Stimulated activated CD4-positive, alpha-beta T cell treated with anti-CD3 and anti-CD28 coated beads, Interleukin-1b, Interleukin-23, amount 100 ng/mL, for 48 hours (primary cell): ENCODE results near the gene SIN3A.
"Not testable (repeated sequence)": the region's sequence is repeated elsewhere in the genome, so short reads cannot be mapped to it uniquely, and the experiment has no call there.

Source experiments
- DNase-seq: peaks from one replicate; pipeline ENCODE4 v3.0.0-alpha.2; 2020

Gene SIN3A

DNA sequence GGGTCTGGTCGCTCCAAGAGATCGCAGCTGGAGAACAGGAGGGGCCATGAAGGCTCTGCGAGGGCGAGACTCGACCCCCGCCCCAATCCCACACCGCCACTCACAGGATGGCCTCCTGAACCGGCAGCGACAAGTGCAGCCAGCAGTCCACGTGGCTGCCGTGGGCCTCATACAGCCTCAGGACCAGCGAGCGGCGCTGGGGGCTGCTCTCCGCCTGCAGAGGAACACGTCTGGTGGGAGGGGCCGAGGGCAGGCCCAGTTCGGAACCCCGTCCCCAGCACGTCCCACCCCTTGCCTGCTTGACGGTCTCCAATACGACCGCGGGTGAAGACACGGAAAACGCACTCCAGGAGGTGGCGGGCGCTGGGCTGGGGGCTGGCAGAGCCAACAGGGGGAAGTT is 95.5 kb downstream of the SIN3A start:
- no peak for DNase-seq

GRCh38 chr15:75355369-75355768 is 96.1 kb downstream of the SIN3A start:
- DNase-seq: no peak

GRCh38 chr15:75354454-75354853 is 97.0 kb downstream of the SIN3A start:
- DNase-seq: no peak

DNA sequence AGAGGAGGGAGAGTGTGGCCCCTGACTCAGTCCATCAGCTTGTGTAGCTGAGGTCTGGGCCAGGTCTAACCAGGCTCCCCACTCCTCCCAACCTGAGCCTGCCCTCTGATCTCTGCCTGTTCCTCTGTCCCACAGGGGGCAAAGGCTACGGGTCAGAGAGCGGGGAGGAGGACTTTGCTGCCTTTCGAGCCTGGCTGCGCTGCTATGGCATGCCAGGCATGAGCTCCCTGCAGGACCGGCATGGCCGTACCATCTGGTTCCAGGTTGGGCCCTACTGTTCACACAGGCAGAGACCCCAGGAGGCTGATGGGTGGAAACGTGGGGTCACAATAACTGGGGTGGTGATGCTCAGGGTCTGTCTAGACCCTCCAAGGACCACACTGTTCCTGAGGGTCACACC is 97.9 kb downstream of the SIN3A start:
- no peak for DNase-seq

- DNase-seq: no peak
Observed at GRCh38 chr15:75352186-75353080, 99.1 kb downstream of the SIN3A start.

- DNase-seq: no peak
Observed at GRCh38 chr15:75350601-75351361, 100.7 kb downstream of the SIN3A start.

GRCh38 chr15:75349851-75350588 is 101.5 kb downstream of the SIN3A start:
- peak; percentile 78 for DNase-seq

GRCh38 chr15:75349351-75349669 is 102.2 kb downstream of the SIN3A start:
- not testable (repeated sequence) for DNase-seq

GRCh38 chr15:75348562-75349350 is 102.7 kb downstream of the SIN3A start:
- no peak for DNase-seq

DNA sequence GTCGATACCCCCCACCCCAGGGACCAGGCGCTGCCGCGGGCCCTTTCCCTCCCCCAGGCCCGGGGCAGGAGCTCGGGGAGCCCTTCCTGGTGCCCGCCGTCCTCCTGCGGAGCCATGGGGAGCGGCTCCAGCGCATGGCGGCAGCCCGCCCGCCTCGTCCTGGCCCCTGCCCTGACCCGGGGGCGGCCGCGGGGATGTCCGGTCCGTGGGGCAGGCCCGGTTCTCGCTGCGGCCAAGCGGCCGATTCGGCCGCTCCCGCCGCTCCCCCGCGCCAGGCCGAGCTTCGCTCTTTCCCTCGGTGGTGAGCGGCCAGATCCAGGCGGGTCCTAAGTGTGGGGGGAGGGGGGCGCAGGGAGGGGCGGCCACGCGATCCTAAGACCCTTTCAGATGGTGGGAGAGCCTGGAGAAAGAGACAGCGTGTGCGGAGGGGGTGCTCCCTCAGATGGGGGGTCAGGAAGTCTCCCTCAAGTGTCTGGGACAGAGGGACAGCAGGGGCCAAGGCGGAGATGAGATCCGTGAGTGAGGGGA is 103.4 kb downstream of the SIN3A start:
- DNase-seq: no peak

DNA sequence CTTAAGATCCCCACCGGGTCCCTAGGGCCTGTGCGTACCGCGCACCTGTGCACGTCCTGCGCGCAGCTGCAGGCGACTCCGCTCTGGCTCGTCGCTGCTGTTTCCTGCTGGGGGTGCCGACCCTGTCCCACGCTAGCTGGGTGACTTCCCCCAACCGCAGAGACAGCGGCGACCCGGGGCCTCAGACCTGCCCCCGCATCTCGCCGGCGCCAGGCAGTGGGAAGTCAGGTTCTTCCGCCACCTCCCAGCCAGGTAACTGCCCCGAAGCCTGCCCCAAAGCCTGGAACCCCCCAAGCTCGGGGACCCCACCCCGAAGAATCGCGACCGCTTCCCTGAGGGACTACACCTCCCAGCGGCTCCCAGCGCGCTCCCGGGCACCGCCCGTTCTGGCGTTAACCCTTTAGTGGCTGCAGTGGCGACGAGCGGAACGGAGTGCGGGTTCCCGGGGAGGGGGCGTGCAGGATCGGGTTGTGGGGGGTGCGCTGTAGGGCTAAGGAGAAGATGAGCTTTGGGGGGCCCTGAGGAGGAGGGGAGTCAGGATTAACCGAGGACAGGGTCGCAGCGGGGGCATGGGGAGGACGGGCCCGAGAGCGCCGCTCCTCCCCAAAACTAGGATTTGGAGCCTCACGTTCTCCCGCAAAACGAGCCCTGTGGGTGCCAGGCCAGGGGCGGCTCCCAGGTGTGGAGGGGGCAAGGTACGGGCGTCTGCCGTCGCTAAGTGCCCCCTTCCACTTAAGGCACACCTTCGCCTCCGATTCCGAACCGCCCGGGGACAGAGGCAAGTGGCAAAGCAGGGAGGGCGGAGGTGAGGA is 104.1 kb downstream of the SIN3A start:
- peak; percentile 49 for DNase-seq

DNA sequence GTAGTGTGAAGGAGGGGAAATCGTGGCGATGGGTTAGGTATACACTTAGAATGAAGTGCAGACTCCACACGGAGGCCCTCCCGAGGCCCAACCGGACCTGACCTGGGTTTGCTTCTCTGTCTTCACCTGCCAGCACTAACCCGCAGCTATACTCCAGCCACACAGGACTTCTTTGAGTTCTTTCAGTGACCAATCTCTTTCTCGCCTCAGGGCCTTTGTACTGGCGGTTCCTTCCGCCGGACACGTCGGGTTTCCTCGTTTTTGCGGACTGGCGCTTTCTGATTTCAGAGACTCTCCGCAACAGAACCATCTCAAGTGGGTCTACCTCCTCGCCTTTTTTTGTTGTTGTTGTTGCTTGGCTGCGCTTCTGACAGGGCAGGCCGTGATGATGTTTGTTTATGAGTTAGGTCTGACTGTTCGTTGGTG is 104.7 kb downstream of the SIN3A start, which contains the start of gene NEIL1:
NEIL1 (plus strand) TSS at position 244 of the 426 bp plus-strand sequence. CDS start 1,867 bp downstream, outside the sequence.
- no peak for DNase-seq

DNA sequence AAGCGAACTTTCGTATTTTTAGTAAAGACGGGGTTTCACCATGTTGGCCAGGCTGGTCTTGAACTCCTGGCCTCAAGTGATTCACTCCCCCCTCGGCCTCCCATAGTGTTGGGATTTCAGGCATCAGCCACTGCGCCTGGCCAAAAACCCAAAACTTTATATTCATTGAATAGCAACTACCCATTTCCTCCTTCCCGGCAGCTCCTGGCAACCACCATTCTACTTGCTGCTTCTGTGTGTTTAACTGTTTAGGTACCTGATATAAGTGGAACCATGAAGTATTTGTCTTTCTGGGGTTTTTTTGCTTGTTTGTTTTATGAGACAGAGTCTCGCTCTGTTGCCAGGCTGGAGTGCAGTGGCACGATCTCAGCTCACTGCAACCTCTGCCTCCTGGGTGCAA is 107.5 kb downstream of the SIN3A start:
- not testable (repeated sequence) for DNase-seq

DNA sequence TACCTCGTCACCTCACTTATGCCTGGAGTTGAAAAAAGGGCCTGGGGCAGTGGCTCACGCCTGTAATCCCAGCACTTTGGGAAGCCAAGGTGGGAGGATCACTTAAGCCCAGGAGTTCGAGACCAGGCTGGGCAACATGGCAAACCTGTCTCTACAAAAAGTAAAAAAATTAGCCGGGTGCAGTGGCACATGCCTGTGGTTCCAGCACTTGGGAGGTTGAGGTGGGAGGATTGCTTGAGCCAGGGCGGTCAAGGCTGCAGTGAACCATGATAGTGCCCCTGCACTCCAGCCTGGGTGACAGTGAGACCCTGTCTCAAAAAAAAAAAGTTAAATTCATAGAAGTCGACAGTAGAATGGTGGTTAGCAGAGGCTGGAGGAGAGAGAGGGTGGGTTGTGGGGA is 109.3 kb downstream of the SIN3A start:
- no peak for DNase-seq

- DNase-seq: no peak
Observed at GRCh38 chr15:75339531-75340240, 111.8 kb downstream of the SIN3A start.

DNA sequence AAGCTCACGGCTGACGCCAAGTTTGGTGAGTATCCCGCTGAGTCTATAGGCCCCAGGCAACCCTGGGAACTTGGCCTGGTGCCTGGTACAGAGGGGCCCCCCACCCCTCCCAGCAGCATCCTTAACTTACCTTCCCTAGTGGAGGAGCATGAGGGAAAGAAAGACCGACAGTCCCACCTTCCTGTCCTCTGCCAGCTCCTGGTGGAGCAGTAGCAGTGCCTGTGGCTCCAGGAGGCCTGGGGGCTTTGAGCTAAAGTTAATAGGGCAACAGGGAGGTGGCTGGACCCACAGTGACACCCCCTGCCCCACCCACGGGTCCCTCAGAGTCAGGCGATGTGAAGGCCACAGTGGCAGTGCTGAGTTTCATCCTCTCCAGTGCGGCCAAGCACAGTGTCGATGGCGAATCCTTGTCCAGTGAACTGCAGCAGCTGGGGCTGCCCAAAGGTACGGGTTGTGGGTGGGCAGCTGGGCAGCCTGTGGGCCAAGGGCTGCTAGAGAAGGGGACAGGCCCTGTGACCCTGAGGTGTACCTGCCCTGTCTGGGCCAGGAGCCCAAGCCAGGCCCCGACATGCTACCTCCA is 112.7 kb downstream of the SIN3A start:
- DNase-seq: no peak

DNA sequence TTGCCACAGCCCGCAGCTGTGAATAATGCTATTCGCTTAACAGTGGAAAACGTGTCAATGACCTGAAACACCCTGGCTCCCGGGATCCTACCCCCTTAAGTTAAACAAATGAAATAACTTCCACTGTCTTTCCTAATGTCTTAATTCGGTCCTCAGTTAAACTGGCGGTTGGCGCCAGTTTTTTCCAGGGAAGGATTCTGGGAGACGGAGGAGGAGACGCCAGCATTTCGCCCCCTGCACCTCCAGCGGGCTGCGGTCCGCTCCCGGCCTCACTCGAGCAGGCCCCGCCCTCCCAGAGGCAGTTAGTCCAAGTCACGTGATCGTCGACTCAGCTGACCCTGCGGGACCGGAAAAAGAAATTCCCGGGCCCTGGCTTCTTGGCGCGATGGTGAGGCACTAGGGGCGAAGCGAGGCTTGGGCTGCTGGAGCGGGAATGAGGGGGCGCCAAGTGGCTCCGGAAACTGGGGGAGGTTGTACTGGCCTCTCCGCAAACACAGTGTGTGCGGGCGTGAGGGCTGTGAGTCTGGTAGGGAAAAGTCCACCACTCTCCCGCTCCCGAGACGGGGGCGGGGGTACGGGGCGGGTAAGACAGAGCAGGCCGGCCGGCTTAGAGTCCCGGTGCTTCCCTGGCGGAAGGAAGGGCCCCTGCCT is 115.7 kb downstream of the SIN3A start, which contains the start of gene COMMD4:
COMMD4 (plus strand) TSS at position 359 of the 651 bp plus-strand sequence; CDS start at position 386, 27 bp downstream.
- DNase-seq: peak; percentile 89

- DNase-seq: no peak
Observed at GRCh38 chr15:75335313-75335704, 116.2 kb downstream of the SIN3A start.

DNA sequence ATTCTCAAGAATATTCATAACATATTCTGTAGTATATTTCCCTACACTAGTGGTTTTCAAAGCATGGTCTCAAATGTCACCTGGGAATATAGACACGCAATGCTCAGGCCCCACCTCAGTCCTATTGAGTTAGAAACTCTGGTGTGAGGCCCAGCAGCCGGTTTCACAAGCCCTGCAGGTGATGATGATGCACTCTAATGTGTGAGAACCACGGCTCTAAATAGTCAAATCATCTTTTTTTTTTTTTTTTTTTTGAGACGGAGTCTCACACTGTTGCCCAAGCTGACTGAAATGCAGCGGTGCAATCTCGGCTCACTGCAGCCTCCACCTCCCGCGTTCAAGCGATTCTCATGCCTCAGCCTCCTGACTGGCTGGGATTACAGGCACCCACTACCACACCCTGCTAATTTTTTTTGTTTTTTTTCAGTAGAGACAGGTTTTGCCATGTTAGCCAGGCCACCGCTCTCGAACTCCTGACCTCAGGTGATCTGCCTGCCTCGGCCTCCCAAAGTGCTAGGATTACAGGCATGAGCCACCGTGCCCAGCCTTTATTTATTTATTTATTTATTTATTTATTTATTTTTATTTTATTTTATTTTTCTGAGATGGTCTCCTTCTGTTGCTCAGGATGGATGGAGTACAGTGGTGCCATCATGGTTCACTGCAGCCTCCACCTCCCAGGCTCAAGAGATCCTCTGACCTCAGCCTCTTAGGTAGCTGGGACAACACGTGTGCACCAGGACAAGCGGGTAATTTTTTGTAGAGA is 117.7 kb downstream of the SIN3A start:
- DNase-seq: not testable (repeated sequence)
